ENCODE results near the gene F11R. TPM values are rescaled to one million over a fixed set of nuclear protein-coding genes. Genes with fewer than 3 reads are reported as not detected.
A peak's percentile ranks its signal among the peaks of the same experiment; 100 is the strongest.

F11R gene
- total and polyA plus RNA-seq, 2 of the 13 experiments (the other 11 are each of a cell fraction or from before 2014, with no cell fraction given) = 95.8 to 105 TPM

- TF ChIP-seq ATF3 (CRISPR knock-in tag; IDR thresholded peaks at IDR 0.05) (0 out of 2 replicates have a peak, but pooled peaks have one; percentile 1), MYPOP (CRISPR knock-in tag; IDR thresholded peaks at IDR 0.05) (peak; percentile 77; the same call in 1 of the 2 replicates), ZNF451 (CRISPR knock-in tag; IDR thresholded peaks at IDR 0.05) (no peak), ZKSCAN1 (IDR thresholded peaks at IDR 0.05; ENCODE audit: low read length) (no peak), NCOA5 (CRISPR knock-in tag; IDR thresholded peaks at IDR 0.05) (no peak), ZBTB39 (CRISPR knock-in tag; IDR thresholded peaks at IDR 0.05) (no peak), CSRNP1 (CRISPR knock-in tag; IDR thresholded peaks at IDR 0.05) (no peak; the same call in none of the 2 replicates), ELF1 (CRISPR knock-in tag; IDR thresholded peaks at IDR 0.05) (peak; percentile 93), ZNF784 (CRISPR knock-in tag; IDR thresholded peaks at IDR 0.05; ENCODE audit: borderline replicate concordance) (no peak), ZNF740 (CRISPR knock-in tag; IDR thresholded peaks at IDR 0.05) (no peak), TCF7L2 (IDR thresholded peaks at IDR 0.05; ENCODE audit: low read depth, low read length) (no peak), ZNF891 (CRISPR knock-in tag; IDR thresholded peaks at IDR 0.05) (no peak), MXI1 (IDR thresholded peaks at IDR 0.05; ENCODE audit: borderline replicate concordance, low read depth, low read length) (peak; percentile 56; the same call in 1 of the 3 replicates), ZNF746 (CRISPR knock-in tag; IDR thresholded peaks at IDR 0.05) (peak; percentile 68; the same call in 1 of the 2 replicates), CEBPB (IDR thresholded peaks at IDR 0.05; ENCODE audit: borderline replicate concordance, low read depth, low read length) (no peak), HINFP (CRISPR knock-in tag; IDR thresholded peaks at IDR 0.05; ENCODE audit: low read depth) (no peak), RXRB (CRISPR knock-in tag; IDR thresholded peaks at IDR 0.05; ENCODE audit: borderline replicate concordance) (no peak; the same call in 1 of the 2 replicates), TBP (CRISPR knock-in tag; IDR thresholded peaks at IDR 0.05) (no peak), ZNF790 (CRISPR knock-in tag; IDR thresholded peaks at IDR 0.05; ENCODE audit: borderline replicate concordance) (no peak), SMARCE1 (IDR thresholded peaks at IDR 0.05; ENCODE audit: borderline replicate concordance) (no peak), NFE2 (CRISPR knock-in tag; IDR thresholded peaks at IDR 0.05) (no peak), SIX1 (CRISPR knock-in tag; IDR thresholded peaks at IDR 0.05; ENCODE audit: borderline replicate concordance) (no peak; the same call in 1 of the 2 replicates)
These were observed 25.0 kb upstream of the F11R start, which contains the start of gene USF1 (continued) for GRCh38 chr1:161045736-161046604.

All from HepG2 (cell line).